ENCODE data around the gene AP1M2.

AP1M2 gene

GRCh38 chr19:10550336-10550735, 36.8 kb downstream of the AP1M2 start:
- Histone ChIP-seq H3K4me3 (ENCODE audit: low read depth, low read length) (no peak overlapping the region), H3K27ac (ENCODE audit: extremely low read depth, low read depth, low read length) (no peak overlapping the region), H3K36me3 (ENCODE audit: control insufficient read depth in 2 of 2, insufficient read depth in 1 of 2, low read length in 2 of 2) (peaks cover 17 to 83% of the 10 kb centered on the region in 2 experiments; a peak in 2 of 3 replicates), H3K9me3 (ENCODE audit: control insufficient read depth, insufficient read depth, low read depth, low read length) (no peaks in the 10 kb centered on the region), H3K4me1 (ENCODE audit: control insufficient read depth, insufficient read depth, low read length) (no peaks in the 10 kb centered on the region)
- TF ChIP-seq PRDM6 (tag by site-specific recombination; IDR thresholded peaks at IDR 0.05) (no peak), ZNF623 (tag by site-specific recombination; IDR thresholded peaks at IDR 0.05) (peak; percentile 96)
- ChIA-PET CTCF (interaction anchor here (4.0 kb wide), 1 partner anchor 9 kb away, joined by 16 read pairs; no protein-coding TSS in a partner anchor), POLR2A (no interaction called here)

- no peak overlapping the region for H3K27ac ChIP-seq (ENCODE audit: extremely low read depth, low read depth, low read length)
- TF ChIP-seq ZNF121 (tag by site-specific recombination; IDR thresholded peaks at IDR 0.05) (peak; percentile 73), ZNF558 (tag by site-specific recombination; IDR thresholded peaks at IDR 0.05) (no peak), GLIS1 (tag by site-specific recombination; IDR thresholded peaks at IDR 0.05) (peak; percentile 68), ZNF623 (tag by site-specific recombination; IDR thresholded peaks at IDR 0.05) (no peak), ZEB2 (tag by site-specific recombination; IDR thresholded peaks at IDR 0.05) (no peak)
- ChIA-PET POLR2A (no interaction called here), CTCF (interaction anchor here (0.6 to 4.0 kb wide), 2 partner anchors 8 to 101 kb away, joined by 3 to 16 read pairs; no protein-coding TSS in a partner anchor)
- H3K4me3 ChIP-seq (ENCODE audit: low read depth, low read length) = no peak overlapping the region
- no peaks in the 10 kb centered on the region for H3K4me1 ChIP-seq (ENCODE audit: control insufficient read depth, insufficient read depth, low read length)
- H3K36me3 ChIP-seq (ENCODE audit: control insufficient read depth in 2 of 2, insufficient read depth in 1 of 2, low read length in 2 of 2) = peaks cover 17 to 77% of the 10 kb centered on the region in 2 experiments; a peak in 2 of 3 replicates
- no peaks in the 10 kb centered on the region for H3K9me3 ChIP-seq (ENCODE audit: control insufficient read depth, insufficient read depth, low read depth, low read length)
Observed at GRCh38 chr19:10549733-10550132, 37.4 kb downstream of the AP1M2 start.

GRCh38 chr19:10548746-10549276, 38.3 kb downstream of the AP1M2 start:
- POLR2A ChIA-PET = no interaction called here
- Histone ChIP-seq H3K36me3 (ENCODE audit: control insufficient read depth in 2 of 2, insufficient read depth in 1 of 2, low read length in 2 of 2) (peaks cover 17 to 68% of the 10 kb centered on the region in 2 experiments; a peak in 2 of 3 replicates), H3K4me3 (ENCODE audit: low read depth, low read length) (no peak overlapping the region), H3K9me3 (ENCODE audit: control insufficient read depth, insufficient read depth, low read depth, low read length) (no peaks in the 10 kb centered on the region), H3K27ac (ENCODE audit: extremely low read depth, low read depth, low read length) (no peak overlapping the region), H3K4me1 (ENCODE audit: control insufficient read depth, insufficient read depth, low read length) (no peaks in the 10 kb centered on the region)
- CTCF ChIA-PET = interaction anchor here (0.5 to 0.7 kb wide), 3 partner anchors 11 to 836 kb away, joined by 3 to 5 read pairs (median 4); no protein-coding TSS in a partner anchor
- TF ChIP-seq GLI2 (tag by site-specific recombination; IDR thresholded peaks at IDR 0.05; ENCODE audit: borderline replicate concordance, low read depth) = no peak
- no peak for TF ChIP-seq ZNF785 (tag by site-specific recombination; IDR thresholded peaks at IDR 0.05)
- TF ChIP-seq ZFP3 (tag by site-specific recombination; IDR thresholded peaks at IDR 0.05; ENCODE audit: low read depth) = no peak
- TF ChIP-seq MYNN (tag by site-specific recombination; IDR thresholded peaks at IDR 0.05; ENCODE audit: borderline replicate concordance) = no peak
- no peak for TF ChIP-seq ZBTB21 (tag by site-specific recombination; IDR thresholded peaks at IDR 0.05)
- no peak for TF ChIP-seq ZNF311 (tag by site-specific recombination; IDR thresholded peaks at IDR 0.05; ENCODE audit: borderline replicate concordance)
- no peak for TF ChIP-seq ZNF18 (tag by site-specific recombination; IDR thresholded peaks at IDR 0.05)
- no peak for TF ChIP-seq ZNF830 (tag by site-specific recombination; IDR thresholded peaks at IDR 0.05; ENCODE audit: low read depth)
- no peak for TF ChIP-seq SP7 (tag by site-specific recombination; IDR thresholded peaks at IDR 0.05)
